Heart left ventricle (tissue), 16 donors: ENCODE data around the gene DTNB. TPM values are rescaled to one million over a fixed set of nuclear protein-coding genes. Genes with fewer than 3 reads are reported as not detected.

ENCODE experiments used
- ATAC-seq, 4 donors: fragments of 200-7000 bp; cut with Tn5 transposase; one replicate each; pipeline ENCODE4 v1.9.1; 2020 to 2022; ENCODE audit warnings: moderate library complexity in 4 of 4, mild to moderate bottlenecking in 3 of 4, moderate number of reproducible peaks in 1 of 4
- DNase-seq, 5 donors: peaks; one replicate each; pipeline ENCODE4 v3.0.0-alpha.2; 2020
- H3K27ac ChIP-seq, 12 donors: fragments of 200-600 bp; sonication (generic) in 4 of 12; one replicate each; pipeline versions ENCODE4 v1.5.0 to v1.8.0; 2016 to 2022; ENCODE audit warnings: mild to moderate bottlenecking in 2 of 12
- H3K27me3 ChIP-seq, 9 donors: fragments of 200-600 bp; sonication (generic) in 2 of 9; one replicate each; pipeline versions ENCODE4 v1.5.1 to v1.8.0; 2016 to 2022; ENCODE audit warnings: mild to moderate bottlenecking in 3 of 9
- H3K36me3 ChIP-seq, 9 donors: fragments of 200-600 bp; sonication (generic) in 2 of 9; one replicate each; pipeline versions ENCODE4 v1.5.0 to v1.8.0; 2018 to 2022; ENCODE audit warnings: mild to moderate bottlenecking in 2 of 9
- H3K4me1 ChIP-seq, 12 donors: fragments of 200-600 bp; sonication (generic) in 4 of 12; one replicate each; pipeline versions ENCODE4 v1.5.0 to v1.8.0; 2016 to 2022; ENCODE audit warnings: mild to moderate bottlenecking in 3 of 12
- H3K4me3 ChIP-seq, 12 donors: fragments of 200-600 bp; sonication (generic) in 4 of 12; one replicate each; pipeline versions ENCODE4 v1.5.0 to v1.8.0; 2017 to 2022; ENCODE audit warnings: mild to moderate bottlenecking in 9 of 12, moderate library complexity in 4 of 12
- H3K9me3 ChIP-seq, 12 donors: fragments of 200-600 bp; sonication (generic) in 4 of 12; one replicate each; pipeline versions ENCODE4 v1.5.0 to v1.8.0; 2016 to 2022; ENCODE audit warnings: mild to moderate bottlenecking in 1 of 12
- CTCF ChIP-seq, 12 donors: fragments of 200-600 bp; sonication (generic) in 4 of 12; IDR thresholded peaks; one replicate each; pipeline versions ENCODE4 v1.5.0 to v1.8.0; 2018 to 2022; ENCODE audit warnings: antibody characterized with exemption in 12 of 12, mild to moderate bottlenecking in 5 of 12
- POLR2A ChIP-seq, 2 donors: fragments of 450-650 bp; IDR thresholded peaks; one replicate each; pipeline ENCODE4 v1.6.1; 2017; ENCODE audit warnings: antibody characterized with exemption in 2 of 2, mild to moderate bottlenecking in 2 of 2, moderate library complexity in 2 of 2
- WGBS, 4 donors: extraction: QIAGEN DNeasy Blood & Tissue Kit in 2 of 4; methylation state at CpG; one replicate each; pipeline versions ENCODE4 v1.1.5 to v1.1.7; 2013 to 2018; 5-methylcytosine and 5-hydroxymethylcytosine counted together
- intact Hi-C, 10 donors: fragments of 100-400 bp; cut with DNase I; formaldehyde crosslinking; loops; one replicate each; pipeline versions ENCODE4 v1.11.1 to v1.14.2; 2022
- polyA plus RNA-seq, 2 donors: library from polyadenylated mRNA; stranded (reverse); fragments of 200-250 nt; gene quantifications; one replicate each; pipeline ENCODE4 v1.2.3, GENCODE V29; 2013
- total RNA-seq, 9 donors: library from RNA; depleted of rRNA in 2 of 9; stranded (reverse); fragments of >200 nt in 2 of 9; fragmentation: NEBNext Ultra II Directional in 3 of 9; extraction: Animal tissue kit (Norgen Biotek cat#: 25700) in 3 of 9; gene quantifications; one replicate each; pipeline versions ENCODE4 v1.1.0 to v1.2.4, GENCODE V29; 2016 to 2023
- donor health status: ischemic (EF 13 %, LVEDD 7.1; RV severe dilation, severe dysfunction).
- donor health status: healthy with polysubstance abuse.
- donor health status: DM: no; HTN: yes; CAD: no.
- donor health status: DM: no; HTN: no; CAD: no.
- donor health status: ischemic (EF 25% LVEDD 6.9; RV normal size, moderate dysfunction).
- donor health status: ischemic (EF 25% LVEDD 5.7; RV mildly dilated, moderate dysfunction).
- donor health status: healthy.
- donor health status: DM: yes; HTN: yes; CAD: no.
- donor health status: ischemic (EF 35%, LVEDD 5.7; RV mildly dilated, moderate dysfunction).
- donor health status: nonischemic (EF 11% LVEDD 7.7; RV severe dilation, severe dysfunction).
- donor health status: DM: yes; HTN: yes; CAD: no.
- donor health status: PGD.
- donor health status: ischemic (EF 29% LVEDD 5.4; RV normal size, mild dysfunction).
- donor health status: nonischemic (EF 23%, LVEDD 6.1; RV moderate dilation, normal function).

The DTNB gene
- total and polyA plus RNA-seq, 11 donors, result 2.5 to 17.3 (median 5.6) TPM

GRCh38 chr2:25355270-25355669 is 318.1 kb downstream of the DTNB start:
- TF ChIP-seq CTCF (IDR thresholded peaks at IDR 0.05), result no peak
- TF ChIP-seq POLR2A (IDR thresholded peaks at IDR 0.05), result no peak

DNA sequence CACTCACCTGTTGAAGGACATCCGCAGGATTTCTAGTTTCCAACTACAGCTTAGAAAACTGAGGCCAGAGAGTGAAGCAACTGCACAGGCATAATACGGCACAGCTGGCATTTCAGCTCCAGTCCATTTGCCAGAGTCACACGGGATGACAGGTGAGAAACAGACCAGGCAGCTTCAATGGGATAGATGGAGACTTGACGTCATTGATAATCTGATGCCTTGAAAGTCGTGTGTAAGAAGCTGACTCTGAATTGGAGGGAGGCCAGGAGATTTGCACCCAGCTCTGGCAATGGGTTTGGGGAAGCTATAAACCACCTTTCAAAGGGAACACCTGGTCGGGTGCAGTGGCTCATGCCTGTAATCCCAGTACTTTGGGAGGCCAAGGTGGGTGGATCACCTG is 319.3 kb downstream of the DTNB start:
- Histone ChIP-seq H3K36me3 (no peaks in the 10 kb centered on the region), H3K27ac (no peak overlapping the region), H3K4me1 (no peaks in the 10 kb centered on the region), H3K9me3 (no peaks in the 10 kb centered on the region), H3K4me3 (no peak overlapping the region), H3K27me3 (no peaks in the 10 kb centered on the region)
- intact Hi-C loops, result loop anchor here in 1 of 10 donors (10.0 kb wide), 1 partner anchor 171 kb away; no protein-coding TSS in a partner anchor
- TF ChIP-seq POLR2A (IDR thresholded peaks at IDR 0.05) (no peak), CTCF (IDR thresholded peaks at IDR 0.05) (no peak)
- ATAC-seq, result no peak
- peak in 1 of 5 donors; percentile 2 for DNase-seq
- WGBS, 4 donors, result 62 to 70% (median 68%) methylated on average over 6 of the region's 6 CpGs

More at GRCh38 chr2:25355270-25355669, 318.1 kb downstream of the DTNB start:
- intact Hi-C loops, result loop anchor here in 1 of 10 donors (10.0 kb wide), 1 partner anchor 170 kb away; no protein-coding TSS in a partner anchor
- ATAC-seq, result no peak
- 92 to 94% (median 93%) methylated on average over 8 of the region's 8 CpGs for WGBS, 4 donors
- Histone ChIP-seq H3K9me3 (no peaks in the 10 kb centered on the region), H3K27ac (no peak overlapping the region), H3K4me1 (no peaks in the 10 kb centered on the region), H3K36me3 (no peaks in the 10 kb centered on the region), H3K4me3 (no peak overlapping the region), H3K27me3 (no peaks in the 10 kb centered on the region)
- DNase-seq, result peak in 1 of 5 donors; percentile 9

DNA sequence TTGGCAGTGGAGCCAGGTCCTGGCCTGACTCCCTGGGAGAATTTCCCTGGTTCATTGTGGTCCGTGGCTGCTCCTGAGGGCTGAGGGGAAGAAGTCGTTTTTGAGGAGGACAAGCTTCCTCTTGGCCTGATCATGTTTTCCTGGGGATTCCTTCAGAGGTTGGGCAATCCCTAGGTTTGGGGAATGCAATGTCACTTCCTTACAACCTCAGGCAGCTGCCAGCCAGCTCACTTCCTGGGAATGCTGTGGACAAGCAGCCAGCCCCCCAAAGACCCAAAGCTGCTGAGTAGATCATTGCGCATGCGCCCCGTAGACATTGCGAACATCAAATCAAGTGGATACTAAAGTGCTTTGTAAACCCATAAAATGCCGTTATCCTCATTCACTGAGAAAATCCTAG is 324.0 kb downstream of the DTNB start:
- no peak overlapping the region for H3K4me3 ChIP-seq
- peak in 1 of 5 donors; percentile 14 for DNase-seq
- no peak overlapping the region for H3K27ac ChIP-seq
- WGBS, 4 donors, result 71 to 83% (median 76%) methylated on average over 7 of the region's 7 CpGs
- TF ChIP-seq CTCF (IDR thresholded peaks at IDR 0.05) (no peak), POLR2A (IDR thresholded peaks at IDR 0.05) (no peak)
- no peaks in the 10 kb centered on the region for H3K36me3 ChIP-seq
- ATAC-seq, result no peak
- intact Hi-C loops, result loop anchor here in 1 of 10 donors (10.0 kb wide), 1 partner anchor 175 kb away; no protein-coding TSS in a partner anchor
- no peaks in the 10 kb centered on the region for H3K4me1 ChIP-seq
- H3K9me3 ChIP-seq, result no peaks in the 10 kb centered on the region
- no peaks in the 10 kb centered on the region for H3K27me3 ChIP-seq

DNA sequence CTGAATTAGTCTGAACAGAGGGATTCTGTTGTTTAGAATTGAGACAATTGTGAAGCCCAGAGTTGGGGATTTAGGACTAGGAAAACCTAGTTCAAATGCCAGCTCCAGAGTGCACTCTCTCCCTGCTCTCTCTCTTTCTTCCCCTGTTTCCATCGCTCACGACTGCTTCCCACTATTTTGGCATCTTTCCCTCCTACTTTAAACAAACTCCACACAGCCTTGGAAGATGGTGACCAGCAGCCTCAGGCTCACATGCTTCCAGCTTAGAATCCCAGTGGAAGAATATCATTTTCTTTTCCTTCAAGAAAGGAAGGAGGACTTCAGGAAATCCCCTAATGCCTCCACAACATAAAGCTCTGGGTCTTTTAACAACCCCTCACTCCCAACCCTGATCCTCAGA is 325.5 kb downstream of the DTNB start:
- Histone ChIP-seq H3K4me3 (no peak overlapping the region), H3K36me3 (no peaks in the 10 kb centered on the region), H3K27ac (peak overlapping the region in 1 of 12 donors; percentile 63), H3K4me1 (peaks cover 0 to 3% (median under 1%) of the 10 kb centered on the region in 12 donors), H3K27me3 (no peaks in the 10 kb centered on the region), H3K9me3 (no peaks in the 10 kb centered on the region)
- ATAC-seq (no peak), DNase-seq (no peak)
- 50 to 74% (median 67%) methylated on average over 2 of the region's 2 CpGs for WGBS, 4 donors
- intact Hi-C loops, result loop anchor here in 1 of 10 donors (10.0 kb wide), 1 partner anchor 177 kb away; no protein-coding TSS in a partner anchor
- no peak for TF ChIP-seq POLR2A (IDR thresholded peaks at IDR 0.05)
- no peak for TF ChIP-seq CTCF (IDR thresholded peaks at IDR 0.05)
